Superior temporal gyrus (tissue), 1 donor: ENCODE measurements around the gene GINS3.
"Not testable (repeated sequence)": the region's sequence is repeated elsewhere in the genome, so short reads cannot be mapped to it uniquely, and the experiment has no call there.

ENCODE experiments used
- DNase-seq: peaks from one replicate; pipeline ENCODE4 v3.0.0-alpha.2; 2016; ENCODE audit errors: extremely low spot score

Gene GINS3

DNA sequence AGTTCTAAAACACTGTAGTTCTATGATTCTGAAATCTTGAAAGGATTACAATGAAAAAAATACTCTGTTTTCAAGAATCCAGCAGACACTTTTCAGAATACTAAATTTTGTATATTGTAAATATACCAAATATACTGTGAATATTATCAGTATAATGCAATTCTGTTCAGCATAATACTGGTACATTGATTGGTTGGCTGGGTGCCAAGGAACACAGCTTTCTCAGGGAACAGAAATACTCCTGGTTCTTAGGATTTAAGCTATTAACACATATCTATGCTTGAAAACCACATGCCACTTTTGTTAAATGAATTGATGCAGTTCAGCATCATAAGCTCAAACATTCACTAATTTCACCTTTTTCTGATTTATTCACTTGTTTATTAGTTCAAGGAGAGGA lies 2.5 kb upstream of the GINS3 start:
- DNase-seq, result no peak

DNA sequence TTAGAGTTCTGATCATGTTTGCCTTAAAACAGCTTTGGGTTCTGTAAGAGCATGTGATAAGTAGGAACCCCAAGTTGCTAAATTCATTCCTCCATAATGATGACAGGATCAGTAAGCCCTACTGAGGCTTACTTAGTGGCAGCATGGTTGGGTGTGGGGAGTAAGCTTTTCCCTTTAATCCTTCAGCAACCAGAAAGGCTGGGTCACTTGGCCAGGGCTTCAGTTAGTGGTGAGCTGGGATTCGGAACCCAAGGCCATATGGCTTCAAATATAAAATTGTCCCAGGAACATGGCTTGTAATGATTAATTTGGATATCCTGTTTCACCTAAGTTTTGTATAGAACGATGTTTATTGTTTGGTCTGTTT lies 850 bp downstream of the GINS3 start:
- no peak for DNase-seq

DNA sequence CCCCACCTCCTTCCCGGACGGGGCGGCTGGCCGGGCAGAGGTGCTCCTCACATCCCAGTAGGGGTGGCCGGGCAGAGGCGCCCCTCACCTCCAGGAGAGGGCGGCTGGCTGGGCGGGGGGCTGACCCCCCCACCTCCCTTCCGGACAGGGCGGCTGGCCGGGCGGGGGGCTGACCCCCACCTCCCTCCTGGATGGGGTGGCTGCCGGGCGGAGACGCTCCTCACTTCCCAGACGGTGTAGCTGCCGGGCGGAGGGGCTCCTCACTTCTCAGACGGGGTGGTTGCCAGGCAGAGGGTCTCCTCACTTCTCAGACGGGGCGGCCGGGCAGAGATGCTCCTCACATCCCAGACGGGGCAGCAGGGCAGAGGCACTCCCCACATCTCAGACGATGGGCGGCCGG lies 4.6 kb downstream of the GINS3 start:
- DNase-seq, result not testable (repeated sequence)

DNA sequence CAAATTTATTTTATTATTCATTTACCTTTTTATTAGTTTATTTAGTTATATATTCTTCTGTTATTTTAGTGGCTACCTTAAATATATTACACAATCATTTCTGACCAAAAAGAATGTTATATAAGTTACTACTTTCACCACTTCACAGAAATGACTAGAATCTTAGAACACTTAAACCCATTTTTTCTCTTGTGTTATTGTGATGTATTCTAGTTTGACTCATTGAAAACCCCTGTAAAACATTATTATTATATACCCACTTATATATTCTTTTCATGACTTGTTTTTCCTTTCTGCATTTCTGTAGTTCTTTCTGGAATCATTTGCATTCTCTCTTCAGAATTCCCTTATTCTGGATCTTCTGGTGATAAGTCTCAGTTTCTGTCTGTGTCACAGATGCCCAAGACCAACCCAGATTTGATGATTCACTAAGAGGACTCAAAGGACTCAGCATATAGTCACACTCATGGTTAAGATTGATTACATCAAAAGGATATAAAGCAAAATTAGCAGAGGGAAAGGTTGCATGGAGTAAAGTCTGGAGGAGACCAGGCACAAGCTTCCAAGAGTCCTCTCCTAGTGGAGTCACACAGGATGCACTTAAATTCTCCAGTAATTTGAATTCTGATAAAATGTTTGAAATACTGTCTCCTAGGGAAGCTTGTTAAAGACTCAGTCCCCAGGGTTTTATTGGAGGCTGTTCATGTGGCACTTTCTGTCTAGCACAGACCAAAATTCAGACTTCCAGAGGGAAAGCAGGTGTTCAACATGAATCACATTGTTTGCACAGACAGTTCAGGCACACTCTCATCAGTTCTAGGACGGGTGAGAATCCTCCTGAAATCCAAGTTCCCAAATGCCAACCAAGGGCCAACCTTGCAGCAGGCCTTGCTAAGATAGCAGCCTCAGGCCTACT lies 7.7 kb downstream of the GINS3 start:
- no peak for DNase-seq

DNA sequence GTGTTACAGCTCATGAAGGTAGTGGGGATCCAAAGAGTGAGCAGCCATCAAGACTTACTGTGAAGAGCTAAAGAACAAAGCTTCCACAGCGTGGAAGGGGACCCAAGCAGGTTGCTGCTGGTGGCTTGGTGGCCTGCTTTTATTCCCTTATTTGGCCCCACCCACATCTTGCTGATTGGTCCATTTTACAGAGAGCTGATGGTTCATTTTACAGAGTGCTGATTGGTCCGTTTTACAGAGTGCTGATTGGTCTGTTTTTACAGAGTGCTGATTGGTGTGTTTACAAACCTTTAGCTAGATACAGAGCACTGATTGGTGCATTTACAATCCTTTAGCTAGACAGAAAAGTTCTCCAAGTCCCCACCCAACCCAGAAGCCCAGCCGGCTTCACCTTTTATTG lies 9.0 kb downstream of the GINS3 start:
- not testable (repeated sequence) for DNase-seq

DNA sequence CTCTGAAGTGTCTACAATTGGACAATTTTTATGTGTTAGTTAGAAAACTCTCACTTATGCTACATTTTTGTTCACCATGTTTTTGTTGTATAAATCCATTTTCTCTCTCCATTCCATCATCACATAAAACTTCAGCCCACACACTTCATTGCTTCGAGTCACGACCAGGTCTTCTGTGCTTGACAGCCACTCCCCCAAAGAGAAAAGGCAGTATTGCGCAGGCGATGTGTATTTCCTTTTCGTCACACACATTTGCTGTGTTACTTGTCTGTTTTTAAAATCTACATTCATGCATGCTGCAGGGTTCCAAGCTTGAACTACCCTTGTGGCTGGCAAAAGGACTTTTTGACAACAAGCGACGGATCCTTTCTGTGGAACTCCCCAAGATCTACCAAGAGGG lies 10.5 kb downstream of the GINS3 start:
- DNase-seq, result no peak

DNA sequence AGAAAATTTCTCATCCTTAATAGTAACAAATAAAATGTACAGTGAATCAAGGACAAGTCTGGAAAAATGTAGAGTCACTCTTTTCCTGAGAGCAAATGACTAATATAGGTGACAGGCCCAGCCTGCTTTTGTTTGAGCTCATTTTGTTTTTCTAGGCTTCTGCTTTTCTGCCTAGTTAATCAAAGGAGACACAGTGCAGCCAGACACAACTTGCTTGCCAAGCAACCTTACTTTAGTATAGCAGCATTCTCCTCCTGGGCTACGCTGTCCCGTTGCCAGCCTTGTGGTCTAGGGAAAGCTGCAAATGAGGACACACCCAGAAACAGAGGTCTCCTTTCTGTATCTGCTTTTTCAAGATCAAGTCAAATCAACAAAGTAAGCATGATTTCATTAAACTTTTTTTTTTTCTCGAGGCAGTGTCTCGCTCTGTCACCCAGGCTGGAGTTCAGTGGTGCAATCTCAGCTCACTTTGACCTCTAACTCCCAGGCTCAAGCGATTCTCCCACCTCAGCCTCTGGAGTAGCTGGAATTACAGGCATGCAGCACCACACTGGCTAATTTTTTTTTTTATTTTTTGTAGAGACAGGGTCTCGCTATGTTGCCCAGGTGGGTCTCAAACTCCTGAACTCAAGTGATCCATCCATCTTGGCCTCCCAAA lies 17.2 kb downstream of the GINS3 start:
- no peak for DNase-seq

DNA sequence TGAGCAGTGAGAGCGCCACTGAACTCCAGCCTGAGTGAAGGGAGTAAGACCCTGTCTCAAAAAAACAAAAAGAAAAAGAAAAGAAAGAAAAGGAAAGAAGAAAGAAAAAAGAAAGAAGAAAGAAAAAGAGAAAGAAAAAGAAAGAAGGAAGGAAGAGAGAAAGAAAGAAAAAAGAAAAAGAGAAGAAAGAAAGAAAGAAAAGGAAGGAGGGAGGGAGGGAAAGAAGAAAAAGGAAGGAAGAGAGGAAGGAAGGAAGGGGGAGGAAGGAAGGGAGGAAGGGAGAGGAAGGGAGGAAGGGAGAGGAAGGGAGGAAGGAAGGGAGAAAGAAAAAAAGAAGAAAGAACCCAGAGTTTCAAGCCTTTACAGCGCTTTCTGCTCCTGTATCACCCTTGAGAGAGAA lies 19.1 kb downstream of the GINS3 start:
- DNase-seq, result no peak

DNA sequence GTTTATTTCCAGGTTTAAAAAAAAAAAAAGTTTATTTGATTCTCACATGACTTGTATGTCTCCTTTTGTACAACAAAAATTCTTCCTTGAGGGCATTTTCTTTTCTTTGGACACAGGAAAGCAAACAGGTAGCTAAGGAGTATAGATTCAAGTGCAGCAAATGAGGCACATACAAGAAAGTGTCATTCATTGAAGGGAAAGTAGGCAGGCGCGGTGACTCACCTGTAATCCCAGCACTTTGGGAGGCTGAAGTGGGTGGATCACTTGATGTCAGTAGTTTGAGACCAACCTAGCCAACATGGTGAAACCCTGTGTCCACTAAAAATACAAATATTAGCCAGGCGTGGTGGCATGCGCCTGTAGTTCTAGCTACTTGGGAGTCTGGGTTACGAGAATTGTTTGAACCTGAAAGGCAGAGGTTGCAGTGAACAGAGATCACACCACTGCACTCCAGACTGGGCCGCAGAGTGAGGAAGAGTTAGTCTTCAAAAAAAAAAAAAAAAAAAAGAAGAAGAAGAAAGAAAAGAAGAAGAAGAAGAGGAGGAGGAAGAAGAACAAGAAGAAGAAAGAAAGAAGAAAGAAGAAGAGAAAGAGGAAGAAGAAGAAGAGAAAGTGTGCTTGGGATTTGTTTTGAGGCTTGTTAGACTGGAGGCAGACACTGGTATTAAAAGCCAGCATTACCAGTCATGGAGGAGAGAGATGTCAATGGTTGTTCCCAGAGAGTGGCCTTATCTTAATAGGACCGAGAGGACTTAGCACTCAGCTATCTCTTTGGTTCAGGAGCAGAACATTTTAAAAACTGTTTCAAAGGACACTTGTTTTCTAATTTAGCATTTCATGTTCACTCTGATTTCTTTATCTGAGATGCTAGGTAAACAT lies 19.7 kb downstream of the GINS3 start:
- DNase-seq, result no peak

DNA sequence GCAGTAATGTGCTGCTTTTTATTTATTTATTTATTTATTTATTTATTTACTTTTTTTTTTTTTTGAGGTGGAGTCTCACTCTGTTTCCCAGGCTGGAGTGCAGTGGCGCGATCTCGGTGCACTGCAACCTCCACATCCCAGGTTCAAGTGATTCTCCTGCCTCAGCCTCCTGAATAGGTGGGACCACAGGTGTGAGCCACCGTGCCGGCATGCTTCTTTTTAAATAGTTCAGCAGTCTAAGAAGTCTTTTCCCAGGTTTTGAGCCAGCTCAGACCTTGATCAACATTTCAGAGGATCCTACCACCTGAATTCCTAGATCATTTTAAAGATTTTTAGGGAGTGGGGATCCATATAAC lies 20.3 kb downstream of the GINS3 start:
- not testable (repeated sequence) for DNase-seq

DNA sequence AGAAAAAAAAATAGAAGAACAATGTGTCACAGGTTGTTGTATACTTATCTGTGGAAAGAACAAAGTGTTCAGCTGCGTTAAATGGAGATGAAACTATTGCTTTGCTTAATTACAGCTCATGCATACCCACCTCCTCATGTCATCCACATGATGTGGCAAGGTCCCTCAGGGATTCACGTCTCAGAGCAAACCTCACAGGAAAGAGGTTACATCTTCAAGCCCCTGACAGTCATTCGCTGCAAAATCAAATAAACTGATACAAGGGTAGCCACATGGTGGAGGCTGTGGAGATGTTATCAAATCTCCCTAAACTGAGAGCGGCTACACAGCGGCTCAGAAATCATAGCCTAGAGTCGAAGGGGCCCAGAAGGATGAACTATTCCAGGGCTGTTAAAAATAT lies 21.1 kb downstream of the GINS3 start:
- DNase-seq, result no peak

DNA sequence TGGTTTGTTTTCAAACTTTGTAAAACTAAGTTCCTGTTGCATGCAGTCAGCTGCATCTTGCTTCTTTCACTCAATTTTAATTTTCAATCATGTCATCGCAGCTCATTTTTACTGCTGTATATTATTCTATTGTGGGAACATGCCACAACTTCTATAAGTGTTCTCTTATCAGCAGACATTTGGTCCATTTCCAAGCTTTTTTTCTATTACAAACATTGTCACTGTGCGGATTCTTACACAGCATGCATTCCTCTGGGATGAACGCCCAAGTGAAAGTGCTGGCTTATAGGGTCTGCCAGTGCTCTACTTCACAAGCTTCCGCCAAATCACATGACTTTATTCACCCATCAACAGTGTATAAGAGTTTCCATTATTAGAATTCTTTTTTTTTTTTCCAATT lies 22.7 kb downstream of the GINS3 start:
- no peak for DNase-seq

DNA sequence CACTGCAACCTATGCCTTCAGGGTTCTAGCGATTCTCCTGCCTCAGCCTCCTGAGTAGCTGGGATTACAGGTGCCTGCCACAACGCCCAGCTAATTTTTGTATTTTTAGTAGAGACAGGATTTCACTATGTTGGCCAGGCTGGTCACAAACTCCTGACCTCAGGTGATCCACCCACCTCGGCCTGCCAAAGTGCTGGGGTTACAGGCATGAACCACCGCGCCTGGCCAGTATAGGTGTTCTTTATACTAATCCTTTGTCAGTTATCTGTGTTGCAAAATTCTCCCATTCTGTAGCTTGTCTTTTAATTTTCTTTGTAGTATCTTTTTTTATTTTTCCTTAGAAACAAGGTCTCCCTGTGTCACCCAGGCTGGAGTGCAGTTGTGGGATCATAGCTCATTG lies 23.7 kb downstream of the GINS3 start:
- DNase-seq, result not testable (repeated sequence)

DNA sequence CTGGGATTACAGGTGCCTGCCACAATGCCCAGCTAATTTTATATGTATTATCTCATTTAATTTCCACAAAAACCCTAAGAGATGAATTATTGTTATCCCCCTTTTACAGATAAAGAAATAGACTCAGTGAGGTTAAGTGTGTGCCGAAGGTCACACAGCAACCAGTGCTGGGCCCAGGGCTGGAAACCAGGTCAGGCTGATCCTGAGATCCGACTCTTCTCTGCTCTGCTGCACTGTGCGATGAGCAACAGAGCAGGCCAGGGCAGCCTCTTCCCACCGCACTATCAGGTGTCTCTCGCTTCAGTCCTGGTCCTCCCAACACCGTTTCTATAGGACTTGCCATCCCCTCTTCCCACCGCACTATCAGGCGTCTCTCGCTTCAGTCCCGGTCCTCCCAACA lies 24.8 kb downstream of the GINS3 start:
- no peak for DNase-seq

DNA sequence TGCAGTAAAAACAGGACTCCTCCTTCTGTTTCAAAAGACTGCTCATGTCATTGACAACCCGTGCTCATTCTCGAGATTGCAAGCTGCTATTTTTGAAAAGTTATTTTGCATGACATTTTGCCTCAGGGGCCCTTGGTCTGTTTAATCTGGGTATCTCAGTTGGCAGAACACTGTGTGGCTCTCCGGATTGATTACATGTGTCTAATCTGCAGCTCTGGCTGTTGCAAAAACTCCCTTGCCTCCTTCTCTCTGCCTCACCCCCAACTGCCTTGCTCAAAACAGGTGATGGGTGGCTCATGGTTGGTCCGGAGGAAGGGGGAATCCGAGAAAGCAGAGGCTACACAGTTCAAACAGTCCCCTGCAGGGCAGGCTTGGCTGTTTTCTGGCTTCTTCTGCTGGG lies 25.3 kb downstream of the GINS3 start:
- no peak for DNase-seq

DNA sequence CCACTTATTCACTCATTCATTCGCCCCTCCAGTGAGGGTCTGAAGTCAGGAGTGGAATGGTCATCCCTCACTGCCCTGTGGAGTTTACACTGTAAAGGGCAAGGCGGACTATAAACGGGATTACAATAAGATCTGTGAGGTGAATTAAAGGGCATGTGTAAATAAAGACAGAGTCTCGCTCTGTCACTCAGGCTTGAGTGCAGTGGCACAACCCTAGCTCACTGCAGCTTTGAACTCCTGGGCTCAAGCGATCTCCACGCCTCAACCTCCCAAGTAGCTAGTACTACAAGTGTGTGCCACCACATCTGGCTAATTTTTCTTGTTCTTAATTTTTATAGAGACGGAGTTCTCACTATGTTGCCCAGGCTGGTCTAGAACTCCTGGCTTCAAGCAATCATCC lies 25.8 kb downstream of the GINS3 start:
- DNase-seq, result no peak

DNA sequence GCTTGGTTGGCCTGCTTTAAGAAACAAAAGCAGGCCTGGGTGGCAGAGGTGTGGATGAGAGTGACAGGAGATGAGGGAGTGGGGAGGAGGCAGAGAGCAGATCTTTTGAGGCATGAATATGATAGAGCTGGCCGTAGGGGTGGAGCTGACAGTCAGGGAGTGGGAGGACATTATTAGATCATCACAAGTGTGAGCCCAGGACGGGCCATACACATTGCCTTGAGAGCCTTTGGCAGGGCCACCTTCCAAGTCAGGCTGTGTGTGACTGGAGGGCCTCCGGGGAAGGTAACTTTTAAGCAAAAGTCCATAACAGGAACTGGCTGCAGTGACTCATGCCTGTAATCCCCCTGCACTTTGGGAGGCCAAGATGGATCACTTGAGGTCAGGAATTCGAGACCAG lies 26.3 kb downstream of the GINS3 start:
- no peak for DNase-seq

DNA sequence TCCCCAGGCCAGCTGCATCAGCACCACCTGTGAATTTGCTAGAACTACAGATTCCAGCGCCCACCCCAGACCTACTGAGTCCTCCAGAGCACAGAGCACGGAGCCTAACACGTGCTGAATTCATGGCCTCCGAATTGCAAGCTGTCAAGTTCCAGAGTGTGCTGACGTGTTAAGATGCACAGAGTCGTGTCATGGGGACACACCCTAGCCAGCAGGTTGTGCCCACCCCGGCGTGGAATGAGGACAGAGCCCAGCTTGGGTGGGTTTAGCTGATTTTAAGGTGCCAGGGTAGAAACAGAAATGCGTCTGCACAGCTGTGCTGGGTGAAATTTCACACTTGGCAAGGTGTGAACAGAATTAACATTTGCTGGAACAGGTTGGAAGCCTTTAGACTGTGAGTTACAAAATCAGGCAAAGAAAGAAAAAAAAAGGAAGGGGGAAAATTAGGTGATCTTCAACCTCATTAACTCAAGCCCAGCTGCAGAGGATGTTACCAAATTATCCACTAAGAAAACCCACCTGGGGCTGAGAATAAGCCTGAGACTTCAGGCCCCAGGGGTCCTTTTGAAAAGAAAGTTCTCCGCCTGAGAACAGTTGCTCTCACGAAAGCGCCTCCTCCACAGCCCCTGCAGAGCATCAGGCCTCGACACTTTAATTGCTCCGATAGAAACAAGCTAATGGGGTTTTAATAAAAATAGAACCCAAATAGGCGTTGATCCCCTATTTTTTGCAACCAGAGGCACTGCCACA lies 27.1 kb downstream of the GINS3 start:
- no peak for DNase-seq

DNA sequence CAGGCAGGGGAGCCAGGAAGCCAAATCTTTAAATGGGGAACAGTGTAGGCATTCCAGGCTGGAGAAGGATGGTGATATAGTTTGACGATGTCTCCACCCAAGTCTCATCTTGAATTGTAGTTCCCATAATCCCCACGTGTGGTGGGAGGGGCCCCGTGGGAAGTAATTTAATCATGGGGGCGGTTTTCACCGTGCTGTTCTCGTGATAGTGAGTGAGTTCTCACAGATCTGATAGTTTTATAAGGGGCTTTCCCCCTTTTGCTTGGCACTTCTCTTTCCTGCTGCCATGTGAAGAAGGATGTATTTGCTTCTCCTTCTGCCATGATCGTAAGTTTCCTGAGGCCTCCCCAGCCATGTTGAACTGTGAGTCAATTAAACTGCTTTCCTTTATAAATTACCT lies 28.8 kb downstream of the GINS3 start:
- DNase-seq, result no peak

DNA sequence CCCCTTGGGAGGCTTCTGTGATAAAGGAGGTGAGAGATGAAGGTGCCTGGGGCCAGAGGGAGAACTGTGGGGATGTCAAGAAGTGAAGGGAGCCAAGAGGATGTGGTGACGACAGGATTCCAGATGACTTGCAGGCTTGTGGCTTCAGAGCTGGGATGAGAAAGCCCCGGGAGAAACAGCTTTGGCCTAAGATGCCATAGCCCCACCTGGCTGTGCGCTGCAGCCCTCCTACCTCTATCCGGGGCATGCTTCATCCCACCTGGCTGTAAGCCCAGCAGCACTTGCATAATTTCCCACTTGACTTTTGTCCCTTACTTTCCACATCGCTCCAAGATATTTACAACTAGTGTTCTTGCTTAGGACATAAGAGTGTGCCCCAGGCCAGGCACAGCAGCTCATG lies 29.3 kb downstream of the GINS3 start:
- no peak for DNase-seq

DNA sequence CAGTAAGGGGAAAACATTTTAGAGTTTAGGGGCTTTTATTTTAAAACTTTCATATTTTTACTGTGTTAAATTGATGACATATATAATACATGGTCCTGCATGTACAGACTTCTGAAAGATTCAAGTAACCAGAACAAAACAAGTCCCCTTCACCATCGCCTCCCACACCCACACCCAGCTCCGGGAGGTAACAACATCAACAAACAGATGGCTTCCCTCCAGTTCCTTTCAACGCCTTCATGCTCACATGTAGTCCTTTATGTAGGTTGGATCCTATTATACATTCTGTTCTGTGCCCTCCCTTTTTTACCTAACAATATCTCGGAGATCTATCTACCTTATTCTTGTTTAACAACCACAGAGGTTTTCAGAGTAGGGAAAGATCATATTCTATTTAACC lies 30.5 kb downstream of the GINS3 start:
- DNase-seq, result no peak

DNA sequence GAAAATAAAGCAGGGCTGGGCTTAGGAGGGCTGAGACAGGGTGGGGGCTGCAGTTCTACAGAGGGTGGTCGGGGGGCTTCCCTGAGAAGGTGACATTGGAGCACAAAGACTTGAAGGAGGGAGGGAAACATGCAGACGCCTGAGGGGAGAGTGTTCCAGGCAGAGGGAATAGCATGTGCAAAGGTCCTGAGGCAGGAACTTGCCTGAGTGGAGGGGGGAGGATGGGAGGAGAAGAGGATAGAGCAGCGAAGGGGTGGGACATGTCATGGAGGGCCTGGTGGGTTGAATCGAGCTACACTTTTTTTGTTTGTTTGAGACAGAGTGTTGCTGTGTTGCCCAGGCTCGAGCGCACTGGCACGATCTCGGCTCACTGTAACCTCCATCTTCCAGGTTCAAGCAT lies 33.0 kb downstream of the GINS3 start:
- DNase-seq, result no peak
